T1000 (cell line): Measurements from ENCODE around the gene FAAH.

ENCODE experiments used
- DNase-seq: peaks from one replicate; lab custom pipeline; 2025; ENCODE audit warnings: mixed read lengths; lab: John Stamatoyannopoulos, UW

FAAH gene

GRCh38 chr1:46401154-46401913, 7.2 kb downstream of the FAAH start:
- no peak for DNase-seq

GRCh38 chr1:46401964-46402626, 8.0 kb downstream of the FAAH start:
- no peak for DNase-seq

GRCh38 chr1:46403916-46404315, 9.8 kb downstream of the FAAH start:
- no peak for DNase-seq

DNA sequence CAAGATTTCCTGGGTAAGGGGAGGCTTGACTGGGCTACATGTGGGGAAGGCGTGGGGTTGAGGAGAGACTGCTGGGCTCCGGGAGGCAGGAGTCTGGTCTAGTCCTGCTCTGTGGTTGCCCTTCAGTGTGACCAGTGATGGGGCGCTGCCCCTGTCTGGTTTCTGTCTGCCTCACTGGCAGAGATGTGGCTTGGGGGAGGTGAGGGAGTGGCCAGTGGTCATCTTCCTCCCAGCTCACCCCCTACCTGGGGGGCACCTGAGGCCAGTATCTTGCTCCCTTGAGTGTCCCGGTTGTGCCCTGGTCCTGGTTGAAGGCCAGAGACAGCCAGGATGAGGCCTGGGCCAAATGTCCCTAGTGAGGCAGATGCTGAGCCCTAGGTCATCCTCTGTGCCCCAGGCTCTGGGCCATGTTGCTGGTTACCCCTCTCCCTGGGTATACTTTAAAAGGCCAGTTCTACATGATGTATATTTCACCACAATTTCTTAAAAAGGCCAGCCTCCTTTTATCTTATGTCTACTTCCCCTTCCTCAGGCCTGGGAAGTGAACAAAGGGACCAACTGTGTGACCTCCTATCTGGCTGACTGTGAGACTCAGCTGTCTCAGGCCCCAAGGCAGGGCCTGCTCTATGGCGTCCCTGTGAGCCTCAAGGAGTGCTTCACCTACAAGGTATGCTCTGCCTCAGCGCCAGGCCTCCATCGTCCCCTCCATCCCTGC, 10.5 kb downstream of the FAAH start:
- DNase-seq: no peak

DNA sequence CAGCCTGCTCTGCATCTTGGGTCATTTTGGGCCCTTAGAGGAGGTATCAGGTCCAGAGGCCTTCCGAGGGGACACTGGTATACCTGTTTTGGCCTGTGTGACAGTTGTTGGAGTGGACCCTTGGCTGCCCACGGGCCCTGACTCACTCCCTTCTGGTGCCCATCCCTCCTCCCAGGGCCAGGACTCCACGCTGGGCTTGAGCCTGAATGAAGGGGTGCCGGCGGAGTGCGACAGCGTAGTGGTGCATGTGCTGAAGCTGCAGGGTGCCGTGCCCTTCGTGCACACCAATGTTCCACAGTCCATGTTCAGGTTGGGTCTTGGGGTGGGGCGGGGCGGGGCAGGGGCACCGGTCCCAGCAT, 11.1 kb downstream of the FAAH start:
- DNase-seq: no peak

- DNase-seq: no peak
These were observed 11.6 kb downstream of the FAAH start for GRCh38 chr1:46405724-46406123.

DNA sequence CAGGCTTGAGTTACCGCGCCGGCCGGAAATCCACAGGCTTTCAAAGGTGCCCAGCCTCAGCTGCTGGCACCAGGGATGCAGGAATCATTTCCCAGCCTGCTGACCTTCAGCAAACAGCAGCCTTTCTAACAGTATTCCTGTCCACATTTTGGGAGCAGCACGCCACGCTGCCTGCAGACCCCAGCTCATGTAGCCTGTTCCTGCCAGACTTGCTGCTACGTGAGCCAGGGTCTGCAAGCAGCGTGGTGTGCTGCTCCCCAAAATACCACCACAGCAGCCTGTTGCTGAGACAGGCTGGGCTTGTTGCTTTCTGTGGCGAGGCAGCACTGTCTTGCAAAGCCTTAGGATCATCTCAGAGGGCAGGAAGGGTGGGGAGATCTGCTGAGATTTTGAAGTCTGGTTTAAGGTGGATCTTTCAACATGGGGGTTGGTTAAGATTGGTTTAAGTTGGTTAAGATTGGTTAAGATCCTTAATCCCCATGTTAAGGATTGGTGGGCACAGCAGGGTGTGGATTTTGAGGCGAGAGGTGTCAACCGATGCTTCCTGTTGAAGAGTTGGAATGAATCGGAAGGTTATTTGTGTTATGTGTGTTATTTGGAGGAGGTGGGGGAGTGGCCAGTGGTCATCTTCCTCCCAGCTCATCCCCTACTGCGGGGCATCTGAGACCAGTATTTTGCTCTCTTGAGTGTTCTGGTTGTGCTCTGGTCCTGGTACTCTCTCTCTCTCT, 12.9 kb downstream of the FAAH start:
- DNase-seq: no peak

DNA sequence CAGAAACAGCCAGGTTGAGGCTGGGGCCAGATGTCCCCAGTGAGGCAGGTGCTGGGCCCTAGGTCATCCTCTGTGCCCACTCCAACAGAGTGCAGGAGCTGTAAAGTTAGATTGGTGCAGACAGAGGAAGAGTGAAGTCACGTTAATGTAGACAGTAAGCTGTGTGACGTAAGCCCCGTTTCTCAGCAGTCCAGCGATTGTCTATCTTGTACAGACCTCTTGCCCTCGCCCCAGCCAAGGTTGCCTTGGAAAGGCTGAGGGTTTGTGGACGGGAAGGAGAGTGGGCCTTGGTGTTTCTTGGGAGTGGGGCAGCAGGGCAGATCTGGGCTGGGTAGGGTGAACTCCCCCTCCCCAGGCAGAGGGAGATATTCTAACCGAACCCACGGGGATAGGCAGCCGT, 13.5 kb downstream of the FAAH start:
- DNase-seq: no peak

DNA sequence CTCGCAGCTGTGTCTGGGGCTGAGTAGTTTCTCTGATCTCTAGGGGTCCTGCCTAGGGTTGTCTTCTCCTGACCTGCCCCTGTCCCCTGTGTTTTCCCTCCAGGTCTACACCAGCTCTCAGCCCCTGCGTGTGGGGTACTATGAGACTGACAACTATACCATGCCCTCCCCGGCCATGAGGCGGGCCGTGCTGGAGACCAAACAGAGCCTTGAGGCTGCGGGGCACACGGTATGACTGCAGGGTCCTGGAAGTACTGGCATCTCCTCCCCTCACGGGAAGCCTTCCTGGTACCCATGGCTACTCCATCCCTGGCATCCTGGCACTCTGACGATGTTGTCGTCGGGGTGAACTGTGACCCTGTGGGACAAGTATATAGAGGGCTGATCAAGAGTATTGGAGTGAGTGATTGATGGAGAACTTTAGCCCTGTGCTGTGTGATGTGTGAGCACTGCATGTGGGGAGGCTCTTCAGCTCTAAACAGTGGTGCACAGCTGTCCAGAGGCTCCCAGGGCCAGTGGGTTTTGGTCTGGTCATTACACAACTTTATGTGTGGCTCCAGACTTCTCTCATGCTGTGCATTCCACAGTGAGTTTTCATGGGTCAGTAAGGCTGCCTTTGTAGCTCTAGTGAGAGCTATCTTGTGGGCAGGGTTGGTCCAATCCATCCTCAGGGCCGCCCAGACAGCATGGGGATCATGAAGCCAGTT, 14.4 kb downstream of the FAAH start:
- no peak for DNase-seq

DNA sequence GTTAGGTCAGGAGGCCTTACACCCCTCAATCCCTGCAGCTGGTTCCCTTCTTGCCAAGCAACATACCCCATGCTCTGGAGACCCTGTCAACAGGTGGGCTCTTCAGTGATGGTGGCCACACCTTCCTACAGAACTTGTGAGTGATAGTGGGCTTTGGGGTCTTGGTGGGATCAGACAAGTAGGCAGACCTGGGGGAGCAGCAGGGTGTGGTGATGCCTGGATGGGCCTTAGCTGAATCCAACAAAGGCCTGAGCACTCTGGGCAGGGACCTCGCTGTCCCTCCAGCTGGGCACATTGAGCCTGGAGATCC, 14.9 kb downstream of the FAAH start:
- DNase-seq: no peak

DNA sequence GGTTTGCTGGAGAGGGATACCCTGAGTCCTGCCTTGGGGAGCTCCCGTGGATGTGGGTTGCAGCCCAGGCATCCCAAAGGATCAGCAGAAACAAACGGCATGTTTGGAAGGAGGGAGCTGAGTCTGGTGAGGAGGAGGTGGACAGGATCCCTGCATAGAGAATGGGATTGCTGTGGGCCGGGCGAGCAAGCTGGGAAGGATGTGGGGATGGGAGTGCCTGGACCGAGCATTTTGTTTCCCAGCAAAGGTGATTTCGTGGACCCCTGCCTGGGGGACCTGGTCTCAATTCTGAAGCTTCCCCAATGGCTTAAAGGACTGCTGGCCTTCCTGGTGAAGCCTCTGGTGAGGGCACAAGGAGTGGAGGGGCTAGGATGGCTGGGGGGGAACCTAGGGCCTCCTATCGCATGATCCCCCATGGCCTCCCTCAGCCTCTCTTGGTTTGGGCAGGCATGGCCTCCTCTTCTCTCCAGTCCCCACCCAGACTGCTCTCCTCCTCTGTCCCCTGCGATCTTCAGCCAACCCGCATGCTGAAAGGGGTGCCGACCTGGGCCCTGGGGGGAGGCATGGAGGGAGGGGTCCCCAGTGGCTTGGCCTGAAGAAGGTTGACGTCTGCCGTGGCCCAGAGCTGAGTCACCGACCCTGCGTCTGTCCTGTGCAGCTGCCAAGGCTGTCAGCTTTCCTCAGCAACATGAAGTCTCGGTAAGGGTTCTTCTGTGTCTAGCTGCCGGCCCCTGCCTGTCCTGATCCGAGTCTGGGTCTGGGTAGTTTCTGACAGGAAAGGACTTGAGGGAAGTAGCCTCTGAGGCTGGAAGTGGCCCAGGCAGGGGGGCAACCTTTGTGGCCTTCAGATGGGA, 16.3 kb downstream of the FAAH start:
- DNase-seq: no peak

DNA sequence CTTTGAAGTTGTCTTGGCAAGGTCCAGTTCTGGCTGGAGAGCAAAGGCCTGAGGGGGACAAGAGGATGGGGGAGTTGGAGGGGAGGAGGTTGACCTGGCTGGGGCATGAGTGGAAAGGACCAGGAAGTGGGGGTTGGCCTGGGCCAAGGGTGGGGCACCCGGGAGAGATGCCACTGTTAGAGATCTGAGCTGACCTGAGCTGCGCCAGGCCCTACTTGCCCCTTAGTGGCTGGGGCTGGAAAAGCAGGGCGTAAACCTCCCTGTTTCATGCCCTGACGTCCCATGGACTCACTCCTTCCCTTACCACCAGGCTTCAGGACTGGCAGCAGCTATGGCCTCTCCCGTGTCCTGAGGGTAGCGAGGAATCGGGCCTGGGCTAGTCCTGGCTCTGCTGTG, 16.9 kb downstream of the FAAH start:
- no peak for DNase-seq

GRCh38 chr1:46411601-46412341, 17.7 kb downstream of the FAAH start:
- no peak for DNase-seq

DNA sequence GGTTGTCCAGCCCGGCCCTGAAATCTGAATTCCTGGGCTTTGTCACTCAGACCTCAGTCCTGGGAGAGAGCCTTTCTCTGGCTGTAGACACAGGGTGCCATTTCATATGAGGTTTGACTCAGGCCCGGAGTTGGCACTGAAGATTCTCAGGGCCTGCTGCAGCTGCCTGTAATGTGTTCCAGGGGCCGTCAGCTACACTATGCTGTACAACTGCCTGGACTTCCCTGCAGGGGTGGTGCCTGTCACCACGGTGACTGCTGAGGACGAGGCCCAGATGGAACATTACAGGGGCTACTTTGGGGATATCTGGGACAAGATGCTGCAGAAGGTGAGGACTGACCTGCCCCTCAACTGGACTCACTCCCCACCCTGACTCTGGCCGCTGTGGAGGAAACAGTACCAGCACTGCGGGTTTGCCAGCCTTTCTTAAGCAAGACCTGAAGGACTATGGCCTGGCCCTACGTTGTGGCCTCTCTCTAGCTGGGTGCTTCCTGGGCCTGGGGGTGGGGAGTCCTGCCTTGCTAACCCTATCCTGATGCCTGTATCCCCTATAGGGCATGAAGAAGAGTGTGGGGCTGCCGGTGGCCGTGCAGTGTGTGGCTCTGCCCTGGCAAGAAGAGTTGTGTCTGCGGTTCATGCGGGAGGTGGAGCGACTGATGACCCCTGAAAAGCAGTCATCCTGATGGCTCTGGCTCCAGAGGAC, 18.9 kb downstream of the FAAH start:
- DNase-seq: no peak

DNA sequence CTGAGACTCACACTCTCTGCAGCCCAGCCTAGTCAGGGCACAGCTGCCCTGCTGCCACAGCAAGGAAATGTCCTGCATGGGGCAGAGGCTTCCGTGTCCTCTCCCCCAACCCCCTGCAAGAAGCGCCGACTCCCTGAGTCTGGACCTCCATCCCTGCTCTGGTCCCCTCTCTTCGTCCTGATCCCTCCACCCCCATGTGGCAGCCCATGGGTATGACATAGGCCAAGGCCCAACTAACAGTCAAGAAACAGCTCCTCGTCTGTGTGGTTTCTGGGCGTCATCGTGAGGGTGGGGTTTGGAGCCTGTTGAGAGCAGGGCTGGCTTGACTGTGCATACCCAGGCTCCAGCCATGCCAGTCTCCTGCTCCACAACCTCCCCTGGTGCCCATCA, 19.5 kb downstream of the FAAH start:
- no peak for DNase-seq

- no peak for DNase-seq
These were observed 21.4 kb downstream of the FAAH start for GRCh38 chr1:46415514-46415913.

DNA sequence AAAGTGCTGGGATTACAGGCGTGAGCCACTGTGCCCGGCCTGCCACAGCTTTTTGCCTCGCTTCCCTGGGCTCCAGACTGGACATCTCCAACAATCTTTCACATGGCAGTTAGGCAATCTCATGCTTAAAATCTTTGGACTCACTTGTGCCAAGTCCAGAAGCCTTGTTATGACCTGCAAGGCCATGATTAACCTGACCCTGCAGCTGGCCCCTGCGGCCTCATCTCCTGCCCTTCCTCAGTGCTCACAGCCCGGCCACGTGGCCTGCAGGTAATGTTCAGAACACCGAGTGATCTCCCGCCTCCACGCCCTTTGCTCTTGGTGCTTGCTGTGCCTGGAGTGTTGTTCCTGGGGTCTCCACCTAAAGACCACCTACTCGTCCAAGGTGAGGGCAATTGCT, 24.9 kb downstream of the FAAH start:
- DNase-seq: no peak

- no peak for DNase-seq
These were observed 26.4 kb downstream of the FAAH start for GRCh38 chr1:46420533-46420915.

DNA sequence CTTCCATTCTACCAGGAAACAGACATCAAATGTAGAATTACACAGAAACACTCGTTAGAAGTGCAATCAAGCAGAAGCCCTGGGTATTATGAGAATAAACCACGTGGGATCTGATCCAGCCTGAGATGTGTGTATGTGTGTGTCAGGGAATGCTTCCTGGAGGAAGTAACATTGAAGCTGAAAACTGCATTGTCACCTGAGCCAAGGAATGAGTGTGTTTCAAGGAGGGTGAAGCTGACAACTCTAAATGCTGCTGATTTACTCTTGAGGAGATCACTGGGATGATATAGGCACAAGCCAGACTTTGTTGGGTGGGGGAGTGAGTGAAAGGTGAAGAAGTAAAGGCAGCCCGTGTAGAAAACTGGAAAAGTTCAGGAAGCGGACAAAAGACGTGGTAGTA, 27.6 kb downstream of the FAAH start:
- DNase-seq: no peak
